ENCODE measurements around the gene RGS3.

- TF ChIP-seq POLR2AphosphoS5 (IDR thresholded peaks at IDR 0.05) (peak in 2 of 3 donors; percentile 28 to 36), CTCF (IDR thresholded peaks at IDR 0.05 in 8 of 11, conservative IDR thresholded peaks at IDR 0.05 in 3 of 11) (no peak)
Measured at GRCh38 chr9:113577525-113578261, 114.2 kb downstream of the RGS3 start.
